ENCODE measurements around the gene RPL41. TPM values are rescaled to one million over a fixed set of nuclear protein-coding genes. Genes with fewer than 3 reads are reported as not detected.
A peak's percentile ranks its signal among the peaks of the same experiment; 100 is the strongest.

Gene RPL41
- total and polyA plus RNA-seq, 9 of the 15 experiments (the other 6 are each of a cell fraction or from before 2014, with no cell fraction given), result 3,403 to 11,276 (median 5,604) TPM

DNA sequence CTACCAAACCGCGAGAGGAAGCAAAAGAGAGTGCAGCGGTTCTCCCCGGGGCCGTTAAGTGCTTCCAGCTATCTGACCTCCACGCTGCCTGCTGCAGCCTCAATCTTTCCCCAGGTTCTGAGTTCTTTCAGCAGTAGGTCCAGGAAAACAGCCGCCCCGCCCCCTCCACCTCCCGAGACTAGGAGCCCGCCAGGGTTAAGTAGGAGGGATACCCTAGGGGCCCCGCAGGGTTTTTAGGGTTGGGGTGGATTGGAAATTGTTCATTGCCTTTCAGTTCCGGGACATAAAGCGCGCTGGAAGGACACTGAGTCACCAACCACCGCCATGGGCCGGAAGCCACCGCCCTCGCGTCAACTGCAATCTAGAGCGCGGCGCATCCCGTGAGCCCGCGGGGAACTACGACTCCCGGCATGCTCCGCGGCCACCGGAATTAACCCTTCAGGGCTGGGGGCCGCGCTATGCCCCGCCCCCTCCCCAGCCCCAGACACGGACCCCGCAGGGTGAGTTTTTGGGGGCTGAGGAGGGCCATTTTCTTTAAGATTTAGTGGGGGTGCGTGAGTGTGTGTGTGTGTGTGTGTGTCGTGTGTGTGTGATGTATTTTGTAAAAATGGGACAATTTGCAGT is 35.8 kb downstream of the RPL41 start, which contains the start of gene MYL6B (continued):
- TF ChIP-seq ZNF644 (tag; IDR thresholded peaks at IDR 0.05; ENCODE audit: low read depth) (no peak), RBM22 (IDR thresholded peaks at IDR 0.05; ENCODE audit: low read depth, low read length, poor library complexity, severe bottlenecking) (no peak), ZNF436 (CRISPR knock-in tag; IDR thresholded peaks at IDR 0.05) (no peak), YY1 (IDR thresholded peaks at IDR 0.05; ENCODE audit: borderline replicate concordance in 1 of 3, control insufficient read depth in 1 of 3, extremely low read depth in 1 of 3, insufficient read depth in 3 of 3, insufficient read length in 1 of 3, insufficient replicate concordance in 2 of 3, low read depth in 1 of 3, low read length in 2 of 3) (peak; percentile 47 to 94 (median 88)), ZNF507 (tag; conservative IDR thresholded peaks at IDR 0.05) (no peak), ZNF3 (CRISPR knock-in tag; IDR thresholded peaks at IDR 0.05) (no peak), IRF2 (CRISPR knock-in tag; IDR thresholded peaks at IDR 0.05) (no peak), ZNF785 (CRISPR knock-in tag; IDR thresholded peaks at IDR 0.05) (no peak), FOXP1 (CRISPR knock-in tag; IDR thresholded peaks at IDR 0.05) (0 out of 2 replicates have a peak, but pooled peaks have one; percentile 26), TAL1 (IDR thresholded peaks at IDR 0.05) (no peak), XRCC3 (IDR thresholded peaks at IDR 0.05) (no peak), GATAD2B (IDR thresholded peaks at IDR 0.05; ENCODE audit: borderline replicate concordance) (peak; percentile 52; the same call in 1 of the 2 replicates), LARP7 (IDR thresholded peaks at IDR 0.05) (no peak), PML (IDR thresholded peaks at IDR 0.05; ENCODE audit: low read length) (peak; percentile 65), ASH1L (IDR thresholded peaks at IDR 0.05; ENCODE audit: borderline replicate concordance, low read depth, partially characterized antibody) (peak; percentile 36), POLR2G (IDR thresholded peaks at IDR 0.05; ENCODE audit: low read depth, low read length) (peak; percentile 89), CBX2 (IDR thresholded peaks at IDR 0.05; ENCODE audit: insufficient read depth, low read length, poor library complexity, severe bottlenecking) (no peak)
- TF ChIP-seq, protein P1, sequence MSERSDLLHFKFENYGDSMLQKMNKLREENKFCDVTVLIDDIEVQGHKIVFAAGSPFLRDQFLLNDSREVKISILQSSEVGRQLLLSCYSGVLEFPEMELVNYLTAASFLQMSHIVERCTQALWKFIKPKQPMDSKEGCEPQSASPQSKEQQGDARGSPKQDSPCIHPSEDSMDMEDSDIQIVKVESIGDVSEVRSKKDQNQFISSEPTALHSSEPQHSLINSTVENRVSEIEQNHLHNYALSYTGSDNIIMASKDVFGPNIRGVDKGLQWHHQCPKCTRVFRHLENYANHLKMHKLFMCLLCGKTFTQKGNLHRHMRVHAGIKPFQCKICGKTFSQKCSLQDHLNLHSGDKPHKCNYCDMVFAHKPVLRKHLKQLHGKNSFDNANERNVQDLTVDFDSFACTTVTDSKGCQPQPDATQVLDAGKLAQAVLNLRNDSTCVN (CRISPR knock-in tag; IDR thresholded peaks at IDR 0.05), result no peak
- TF ChIP-seq, protein P2, sequence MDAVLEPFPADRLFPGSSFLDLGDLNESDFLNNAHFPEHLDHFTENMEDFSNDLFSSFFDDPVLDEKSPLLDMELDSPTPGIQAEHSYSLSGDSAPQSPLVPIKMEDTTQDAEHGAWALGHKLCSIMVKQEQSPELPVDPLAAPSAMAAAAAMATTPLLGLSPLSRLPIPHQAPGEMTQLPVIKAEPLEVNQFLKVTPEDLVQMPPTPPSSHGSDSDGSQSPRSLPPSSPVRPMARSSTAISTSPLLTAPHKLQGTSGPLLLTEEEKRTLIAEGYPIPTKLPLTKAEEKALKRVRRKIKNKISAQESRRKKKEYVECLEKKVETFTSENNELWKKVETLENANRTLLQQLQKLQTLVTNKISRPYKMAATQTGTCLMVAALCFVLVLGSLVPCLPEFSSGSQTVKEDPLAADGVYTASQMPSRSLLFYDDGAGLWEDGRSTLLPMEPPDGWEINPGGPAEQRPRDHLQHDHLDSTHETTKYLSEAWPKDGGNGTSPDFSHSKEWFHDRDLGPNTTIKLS (IDR thresholded peaks at IDR 0.05; ENCODE audit: borderline replicate concordance, low read depth), result peak; percentile 79; the same call in 1 of the 2 replicates
- TF ChIP-seq, protein P3, sequence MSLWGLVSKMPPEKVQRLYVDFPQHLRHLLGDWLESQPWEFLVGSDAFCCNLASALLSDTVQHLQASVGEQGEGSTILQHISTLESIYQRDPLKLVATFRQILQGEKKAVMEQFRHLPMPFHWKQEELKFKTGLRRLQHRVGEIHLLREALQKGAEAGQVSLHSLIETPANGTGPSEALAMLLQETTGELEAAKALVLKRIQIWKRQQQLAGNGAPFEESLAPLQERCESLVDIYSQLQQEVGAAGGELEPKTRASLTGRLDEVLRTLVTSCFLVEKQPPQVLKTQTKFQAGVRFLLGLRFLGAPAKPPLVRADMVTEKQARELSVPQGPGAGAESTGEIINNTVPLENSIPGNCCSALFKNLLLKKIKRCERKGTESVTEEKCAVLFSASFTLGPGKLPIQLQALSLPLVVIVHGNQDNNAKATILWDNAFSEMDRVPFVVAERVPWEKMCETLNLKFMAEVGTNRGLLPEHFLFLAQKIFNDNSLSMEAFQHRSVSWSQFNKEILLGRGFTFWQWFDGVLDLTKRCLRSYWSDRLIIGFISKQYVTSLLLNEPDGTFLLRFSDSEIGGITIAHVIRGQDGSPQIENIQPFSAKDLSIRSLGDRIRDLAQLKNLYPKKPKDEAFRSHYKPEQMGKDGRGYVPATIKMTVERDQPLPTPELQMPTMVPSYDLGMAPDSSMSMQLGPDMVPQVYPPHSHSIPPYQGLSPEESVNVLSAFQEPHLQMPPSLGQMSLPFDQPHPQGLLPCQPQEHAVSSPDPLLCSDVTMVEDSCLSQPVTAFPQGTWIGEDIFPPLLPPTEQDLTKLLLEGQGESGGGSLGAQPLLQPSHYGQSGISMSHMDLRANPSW (CRISPR knock-in tag; IDR thresholded peaks at IDR 0.05), result no peak
- TF ChIP-seq, protein P4, sequence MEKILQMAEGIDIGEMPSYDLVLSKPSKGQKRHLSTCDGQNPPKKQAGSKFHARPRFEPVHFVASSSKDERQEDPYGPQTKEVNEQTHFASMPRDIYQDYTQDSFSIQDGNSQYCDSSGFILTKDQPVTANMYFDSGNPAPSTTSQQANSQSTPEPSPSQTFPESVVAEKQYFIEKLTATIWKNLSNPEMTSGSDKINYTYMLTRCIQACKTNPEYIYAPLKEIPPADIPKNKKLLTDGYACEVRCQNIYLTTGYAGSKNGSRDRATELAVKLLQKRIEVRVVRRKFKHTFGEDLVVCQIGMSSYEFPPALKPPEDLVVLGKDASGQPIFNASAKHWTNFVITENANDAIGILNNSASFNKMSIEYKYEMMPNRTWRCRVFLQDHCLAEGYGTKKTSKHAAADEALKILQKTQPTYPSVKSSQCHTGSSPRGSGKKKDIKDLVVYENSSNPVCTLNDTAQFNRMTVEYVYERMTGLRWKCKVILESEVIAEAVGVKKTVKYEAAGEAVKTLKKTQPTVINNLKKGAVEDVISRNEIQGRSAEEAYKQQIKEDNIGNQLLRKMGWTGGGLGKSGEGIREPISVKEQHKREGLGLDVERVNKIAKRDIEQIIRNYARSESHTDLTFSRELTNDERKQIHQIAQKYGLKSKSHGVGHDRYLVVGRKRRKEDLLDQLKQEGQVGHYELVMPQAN (IDR thresholded peaks at IDR 0.05; ENCODE audit: borderline replicate concordance), result peak; percentile 50; the same call in 1 of the 2 replicates

Data from K562 (cell line).